Brain pericyte (primary cell): ENCODE data around the gene PEMT.
"Not testable (repeated sequence)": the region's sequence is repeated elsewhere in the genome, so short reads cannot be mapped to it uniquely, and the experiment has no call there.

ENCODE experiments used
- DNase-seq: peaks from one replicate; pipeline ENCODE4 v3.0.0-alpha.2; 2012; ENCODE audit warnings: low read depth, low spot score

The PEMT gene

DNA sequence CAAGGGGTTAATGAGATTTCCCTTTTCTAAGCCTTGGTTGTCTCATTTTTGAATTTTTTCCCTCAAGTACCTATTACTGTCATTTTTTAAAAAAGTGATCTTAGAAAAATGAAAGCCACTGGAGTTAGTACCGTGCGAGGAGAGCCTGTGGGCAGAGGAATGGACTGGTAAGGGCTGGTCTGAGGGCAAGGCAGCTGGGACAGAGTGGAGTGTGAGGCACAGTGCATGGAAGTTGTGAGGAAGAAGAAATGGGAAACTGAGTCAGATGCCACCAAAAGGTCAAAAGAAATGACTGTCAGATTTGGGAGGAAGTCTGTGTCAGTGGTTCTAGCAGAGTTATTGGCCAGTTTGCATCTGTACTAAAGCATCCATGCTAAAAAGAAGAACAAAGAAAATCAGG lies 103.5 kb downstream of the PEMT start:
- no peak for DNase-seq

DNA sequence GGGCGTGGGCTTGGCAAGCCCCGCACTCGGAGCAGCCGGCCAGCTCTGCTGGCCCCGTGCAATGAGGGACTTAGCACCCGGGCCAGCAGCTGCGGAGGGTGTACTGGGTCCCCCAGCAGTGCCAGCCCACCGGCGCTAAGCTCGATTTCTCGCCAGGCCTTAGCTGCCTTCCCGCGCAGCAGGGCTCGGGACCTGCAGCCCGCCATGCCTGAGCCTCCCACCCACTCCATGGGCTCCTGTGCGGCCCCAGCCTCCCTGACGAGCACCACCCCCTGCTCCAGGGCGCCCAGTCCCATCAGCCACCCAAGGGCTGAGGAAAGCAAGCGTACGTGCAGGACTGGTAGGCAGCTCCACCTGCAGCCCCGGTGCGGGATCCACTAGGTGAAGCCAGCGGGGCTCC lies 105.1 kb downstream of the PEMT start:
- DNase-seq, result not testable (repeated sequence)

GRCh38 chr17:17485420-17485819 lies 106.1 kb downstream of the PEMT start:
- no peak for DNase-seq

DNA sequence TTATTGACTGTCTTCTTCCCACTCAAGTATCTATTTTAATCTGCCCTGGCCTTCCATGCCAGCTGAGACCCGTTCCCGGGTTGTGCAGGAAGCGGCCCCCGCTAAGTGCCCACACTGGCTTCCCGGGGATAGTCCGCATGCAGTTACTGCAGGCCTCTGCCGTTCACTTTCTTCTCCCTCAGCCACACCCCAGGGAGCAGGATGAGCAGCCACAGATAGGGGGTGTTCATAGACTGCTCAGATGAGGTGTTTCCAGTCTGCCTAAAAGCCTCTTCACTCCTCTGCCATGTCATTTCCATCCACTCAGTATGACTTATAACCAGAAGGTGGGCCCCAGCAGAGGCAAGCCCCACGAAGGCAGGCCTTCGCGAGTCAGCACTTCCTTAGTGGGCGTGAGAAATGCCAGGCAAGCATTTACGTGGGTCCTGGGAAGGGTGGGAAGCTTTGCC lies 107.0 kb downstream of the PEMT start:
- DNase-seq, result no peak

DNA sequence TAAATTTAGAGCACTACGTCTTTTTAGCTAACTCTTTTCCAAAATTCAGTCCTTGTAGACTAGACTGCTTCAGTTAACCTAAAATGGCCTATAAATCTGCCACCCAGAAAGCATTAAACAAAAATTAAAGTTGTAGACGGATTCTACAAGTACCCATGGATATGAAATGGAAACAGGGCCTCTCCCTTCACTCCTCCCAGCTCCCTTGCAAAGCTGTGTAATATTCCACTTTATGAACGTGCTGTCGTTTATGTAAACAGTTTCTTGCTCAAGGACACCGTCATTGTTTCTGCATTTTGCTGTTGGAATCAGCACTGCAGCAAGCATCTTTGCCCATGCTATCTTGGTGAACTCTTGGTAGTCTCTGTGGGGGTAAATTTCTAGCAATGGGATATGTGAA lies 109.6 kb downstream of the PEMT start:
- no peak for DNase-seq

DNA sequence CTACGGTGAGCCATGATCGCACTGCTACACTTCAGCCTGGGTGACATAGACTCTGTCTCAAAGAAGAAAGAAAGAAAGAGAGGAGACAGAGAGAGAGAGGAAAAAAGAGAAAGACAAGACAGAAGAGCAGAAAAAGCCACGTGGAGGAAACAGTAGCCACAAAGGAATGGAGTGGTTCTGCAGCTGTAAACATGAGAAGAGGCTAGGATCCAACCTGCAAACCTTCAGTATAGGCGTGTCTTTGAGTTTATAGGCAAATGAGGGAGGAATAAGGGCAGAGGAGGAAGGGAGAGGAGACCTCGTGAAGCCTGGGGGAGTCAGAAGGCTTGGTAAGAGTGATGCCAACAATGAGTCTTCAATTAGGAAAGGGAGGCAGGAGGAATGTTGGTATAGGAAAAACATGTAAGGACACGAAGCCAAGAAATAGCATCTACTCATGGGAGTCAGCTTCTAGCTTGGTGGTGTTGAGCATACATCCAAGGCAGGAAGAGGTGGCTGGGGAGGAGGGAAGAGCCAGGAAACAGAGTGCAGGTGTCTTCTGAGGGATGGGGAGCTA lies 110.8 kb downstream of the PEMT start:
- no peak for DNase-seq

GRCh38 chr17:17479209-17479608 lies 112.3 kb downstream of the PEMT start:
- no peak for DNase-seq

GRCh38 chr17:17476865-17477467 lies 114.5 kb downstream of the PEMT start, which contains the start of gene MED9:
MED9 (plus strand) TSS chr17:17477000; CDS start chr17:17477042, 42 bp downstream.
- DNase-seq, result peak; percentile 57

DNA sequence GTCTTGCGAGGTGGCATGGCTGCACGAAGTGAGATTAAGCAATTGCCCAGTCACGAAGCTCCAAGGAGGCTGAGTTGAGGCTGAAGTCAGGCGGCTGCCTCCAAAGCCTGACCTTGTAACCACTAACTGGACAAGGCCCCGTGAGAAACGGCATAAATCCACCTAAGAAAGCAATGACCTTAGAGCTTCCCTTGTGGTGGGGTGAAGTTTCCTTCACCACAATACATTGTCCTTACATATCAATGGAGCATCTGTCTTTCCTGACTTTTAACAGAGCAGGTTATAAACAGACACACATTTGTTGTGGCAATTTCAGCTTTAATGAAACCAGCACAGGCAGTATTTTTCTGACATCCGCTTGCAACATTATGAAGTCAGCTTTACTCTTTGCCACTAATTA lies 117.2 kb downstream of the PEMT start:
- no peak for DNase-seq

GRCh38 chr17:17472333-17472920 lies 119.1 kb downstream of the PEMT start:
- no peak for DNase-seq

DNA sequence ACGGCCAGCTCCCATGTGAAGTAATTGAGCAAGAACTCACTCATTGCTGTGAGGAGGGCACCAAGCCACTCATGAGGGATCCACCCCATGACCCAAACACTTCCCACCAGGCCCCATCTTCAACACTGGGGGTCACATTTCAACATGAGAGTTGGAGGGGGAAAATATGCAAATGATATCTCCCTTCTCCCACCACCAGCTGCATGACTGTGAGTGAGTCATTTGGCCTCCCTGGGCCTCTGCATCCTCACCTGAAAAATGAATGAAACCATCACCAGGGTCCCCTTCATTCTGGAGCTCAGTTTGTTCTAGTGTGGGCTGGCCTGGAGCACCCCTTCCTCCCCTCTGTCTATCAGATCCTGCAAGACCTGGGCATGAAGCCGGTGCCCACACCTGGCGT lies 121.5 kb downstream of the PEMT start:
- no peak for DNase-seq

DNA sequence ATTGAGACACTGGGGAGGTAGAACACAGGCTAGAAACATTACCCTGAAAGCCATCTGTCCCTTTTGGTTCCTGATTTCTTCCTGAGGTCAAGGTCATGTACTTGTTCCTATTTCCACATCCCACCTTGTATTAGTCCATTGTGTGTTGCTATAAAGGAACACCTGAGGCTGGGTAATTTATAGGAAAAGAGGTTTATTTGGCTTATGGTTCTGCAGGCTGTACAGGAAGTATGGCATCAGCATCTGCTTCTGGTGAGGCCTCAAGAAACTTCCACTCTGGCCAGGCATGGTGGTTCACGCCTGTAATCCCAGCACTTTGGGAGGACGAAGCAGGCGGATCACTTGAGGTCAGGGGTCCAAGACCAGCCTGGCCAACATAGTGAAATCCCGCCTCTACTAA lies 122.2 kb downstream of the PEMT start:
- no peak for DNase-seq

DNA sequence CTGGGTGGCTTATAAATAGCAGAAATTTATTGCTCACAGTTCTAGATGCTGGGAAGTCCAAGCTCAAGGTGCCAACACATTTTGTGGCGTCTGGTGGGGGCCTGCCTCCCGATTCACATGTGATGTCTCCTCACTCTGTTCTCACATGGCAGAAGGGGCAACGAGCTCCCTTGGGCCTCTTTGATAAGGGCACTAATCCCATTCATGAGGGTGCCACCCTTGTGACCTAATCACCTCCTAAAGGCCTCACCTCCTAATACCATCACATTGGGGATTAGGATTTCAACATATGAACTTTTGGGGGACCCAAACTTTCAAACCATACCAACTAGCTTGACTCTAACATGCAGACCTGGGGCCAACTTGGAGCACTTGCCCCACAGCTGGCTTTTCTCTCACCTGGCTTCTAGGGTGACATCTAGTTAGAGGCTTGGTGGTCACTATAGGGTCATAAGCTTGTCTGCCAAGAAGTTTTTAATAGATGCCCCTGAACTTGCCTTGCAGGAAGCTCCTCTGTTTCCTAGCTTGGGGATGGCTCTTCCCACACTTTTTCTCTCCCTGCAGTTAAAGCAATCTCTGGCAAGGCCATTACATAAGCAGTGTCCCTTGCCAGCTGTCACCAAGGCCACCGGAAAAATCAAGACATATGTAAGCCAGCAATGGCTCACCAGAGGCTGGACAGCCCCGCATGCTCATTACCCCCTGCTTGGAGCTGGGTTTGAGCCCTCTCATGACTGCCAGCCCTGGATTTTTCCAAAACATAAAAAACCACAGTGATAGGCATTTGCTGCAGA lies 123.1 kb downstream of the PEMT start:
- DNase-seq, result no peak

- DNase-seq, result no peak
These were observed 123.8 kb downstream of the PEMT start for GRCh38 chr17:17467720-17468119.

GRCh38 chr17:17467016-17467415 lies 124.5 kb downstream of the PEMT start:
- no peak for DNase-seq

DNA sequence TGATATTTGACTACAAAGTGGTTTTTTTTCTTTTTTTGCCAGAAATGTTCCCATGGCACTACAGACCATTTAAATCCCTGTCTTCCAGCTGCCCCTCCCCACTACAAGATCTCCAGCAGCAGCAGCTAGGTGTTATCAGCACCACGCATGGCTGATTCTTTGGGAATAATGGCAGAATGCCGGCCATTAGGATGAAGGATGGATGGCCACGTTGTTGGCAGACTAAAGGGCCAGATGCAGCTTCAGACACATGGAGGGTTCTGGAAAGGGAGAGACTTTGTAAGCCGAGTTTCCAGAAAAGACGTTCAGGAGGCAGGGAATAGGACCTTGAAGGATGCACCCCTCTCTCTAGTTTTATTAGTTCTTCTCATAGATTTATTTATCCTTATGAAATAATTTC lies 125.0 kb downstream of the PEMT start:
- no peak for DNase-seq

GRCh38 chr17:17465878-17466277 lies 125.6 kb downstream of the PEMT start:
- not testable (repeated sequence) for DNase-seq

DNA sequence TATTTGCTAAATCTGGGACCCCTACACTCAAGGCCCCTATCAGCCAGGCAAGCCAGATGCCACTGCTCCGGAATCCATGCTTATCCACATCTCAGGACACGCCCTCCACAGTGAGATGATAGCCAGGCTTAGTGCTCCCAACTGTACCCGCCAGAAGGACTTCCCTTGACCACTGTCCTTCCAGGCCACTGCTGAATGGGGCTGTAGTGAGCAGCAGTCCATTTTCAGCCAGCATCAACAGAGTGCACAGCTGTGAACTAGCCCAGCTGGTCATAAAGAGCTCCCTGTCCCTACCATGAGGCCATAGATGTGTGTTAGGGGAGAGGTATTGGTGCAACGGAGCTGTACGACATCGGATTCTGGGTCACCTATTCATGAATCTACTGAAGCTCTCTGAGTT lies 127.7 kb downstream of the PEMT start:
- no peak for DNase-seq

- DNase-seq, result no peak
These were observed 129.3 kb downstream of the PEMT start for GRCh38 chr17:17462048-17462824.

DNA sequence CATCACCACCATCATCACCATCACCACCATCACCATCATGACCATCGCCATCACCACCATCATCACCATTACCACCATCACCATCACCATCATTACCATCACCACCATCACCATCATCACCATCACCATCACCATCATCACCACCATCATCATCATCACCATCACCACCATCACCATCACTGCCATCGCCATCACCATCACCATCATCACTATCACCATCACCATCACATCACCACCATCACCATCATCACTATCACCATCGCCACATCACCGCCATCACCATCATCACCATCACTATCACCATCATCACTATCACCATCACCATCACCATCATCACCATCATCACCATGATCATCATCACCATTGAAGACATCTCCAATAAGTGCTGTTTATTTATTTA lies 131.5 kb downstream of the PEMT start:
- no peak for DNase-seq

DNA sequence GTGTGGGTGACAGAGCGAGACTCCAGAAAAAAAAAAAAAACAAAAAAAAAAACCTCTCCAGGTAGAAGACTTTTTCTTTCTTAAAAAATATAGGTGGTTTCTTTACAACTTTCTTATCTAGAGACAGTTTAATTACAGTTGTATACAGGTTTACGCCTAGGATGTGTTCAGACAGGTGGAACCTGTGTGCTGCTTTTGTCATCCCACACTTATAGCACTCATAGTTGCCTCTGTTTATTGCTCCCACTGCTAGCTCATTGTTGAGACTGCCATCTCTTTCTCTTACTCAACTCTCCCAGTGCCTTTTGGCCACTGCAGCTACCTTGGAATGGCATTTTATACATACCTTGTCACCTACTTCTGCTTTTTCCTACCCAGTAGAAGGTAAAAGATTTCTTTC lies 133.8 kb downstream of the PEMT start:
- DNase-seq, result no peak

DNA sequence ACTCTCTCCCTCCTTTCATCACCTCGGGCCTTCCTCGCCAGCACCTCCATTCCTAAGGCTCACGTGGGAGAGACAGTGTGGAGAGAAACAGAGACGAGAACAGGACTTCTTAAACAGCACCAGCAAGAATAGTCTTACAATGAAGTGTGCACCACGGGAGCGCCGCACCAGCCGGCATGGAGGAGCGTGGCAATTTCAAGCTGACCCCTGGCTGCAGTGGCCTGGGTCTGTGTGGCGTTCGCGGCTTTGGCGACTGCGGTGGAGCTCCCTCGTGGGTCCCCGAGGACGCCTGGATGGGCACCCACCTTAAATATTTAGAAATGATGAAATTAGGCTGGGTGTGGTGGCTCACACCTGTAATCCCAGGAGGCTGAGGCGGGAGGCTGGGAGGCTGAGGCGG lies 135.3 kb downstream of the PEMT start:
- DNase-seq, result no peak
